Sigmoid colon (tissue), 7 donors: Measurements from ENCODE around the gene DIS3L2. TPM values are rescaled to one million over a fixed set of nuclear protein-coding genes. Genes with fewer than 3 reads are reported as not detected.
"Not testable (repeated sequence)": the region's sequence is repeated elsewhere in the genome, so short reads cannot be mapped to it uniquely, and the experiment has no call there.

Experiments used
- DNase-seq: peaks from one replicate; pipeline ENCODE4 v3.0.0-alpha.2; 2019
- H3K27ac ChIP-seq, 4 donors: fragments of 200-600 bp; sonication (generic); one replicate each; pipeline ENCODE4 v1.5.1; 2016 to 2019; ENCODE audit warnings: mild to moderate bottlenecking in 1 of 4
- H3K27me3 ChIP-seq, 3 donors: fragments of 200-600 bp; sonication (generic); one replicate each; pipeline ENCODE4 v1.5.1; 2019; ENCODE audit warnings: mild to moderate bottlenecking in 1 of 3
- H3K36me3 ChIP-seq, 4 donors: fragments of 200-600 bp; sonication (generic); one replicate each; pipeline ENCODE4 v1.5.1; 2016 to 2019
- H3K4me1 ChIP-seq, 4 donors: fragments of 200-600 bp; sonication (generic); one replicate each; pipeline ENCODE4 v1.5.1; 2017 to 2019
- H3K4me3 ChIP-seq, 4 donors: fragments of 200-600 bp; sonication (generic); one replicate each; pipeline ENCODE4 v1.5.1; 2017 to 2019; ENCODE audit warnings: mild to moderate bottlenecking in 2 of 4, moderate library complexity in 1 of 4
- H3K9me3 ChIP-seq, 4 donors: fragments of 200-600 bp in 3 of 4; sonication (generic) in 3 of 4; one replicate each; pipeline versions ENCODE4 v1.5.1 to v1.6.1; 2013 to 2019
- CTCF ChIP-seq, 4 experiments: fragments of 450-650 bp in 3 of 4; fragments of 200-600 bp in 1 of 4; IDR thresholded peaks; one replicate each; pipeline ENCODE4 v1.5.1; 2016 to 2019; ENCODE audit warnings: antibody characterized with exemption in 4 of 4, mild to moderate bottlenecking in 3 of 4, moderate library complexity in 2 of 4
- EP300 ChIP-seq, 4 donors: sonication (generic); formaldehyde crosslinking; IDR thresholded peaks; one replicate each; pipeline ENCODE4 v1.6.1; 2017; ENCODE audit warnings: antibody characterized with exemption in 4 of 4
- POLR2A ChIP-seq, 2 donors: fragments of 450-650 bp; IDR thresholded peaks; one replicate each; pipeline ENCODE4 v1.6.1; 2016; ENCODE audit warnings: antibody characterized with exemption in 2 of 2, mild to moderate bottlenecking in 2 of 2, moderate library complexity in 2 of 2
- POLR2AphosphoS5 ChIP-seq, 4 donors: sonication (generic); formaldehyde crosslinking; IDR thresholded peaks; one replicate each; pipeline ENCODE4 v1.6.1; 2017; ENCODE audit warnings: antibody characterized with exemption in 4 of 4
- WGBS, 2 donors: extraction: QIAGEN DNeasy Blood & Tissue Kit; methylation state at CpG; one replicate each; pipeline ENCODE4 v1.1.7; 2013; 5-methylcytosine and 5-hydroxymethylcytosine counted together
- intact Hi-C: fragments of 100-400 bp; cut with DNase I; formaldehyde crosslinking; loops from one replicate; pipeline ENCODE4 v1.15.1; 2023
- polyA plus RNA-seq, 3 donors: library from polyadenylated mRNA; stranded (reverse); fragments of 200-250 nt; gene quantifications; one replicate each; pipeline ENCODE4 v1.2.3, GENCODE V29; 2013
- total RNA-seq, 4 donors: library from RNA; depleted of rRNA; stranded (reverse); fragments of >200 nt; gene quantifications; one replicate each; pipeline ENCODE4 v1.1.0, GENCODE V29; 2016
- donor health status: healthy with polysubstance abuse.
- donor health status: Bipolar disorder and iron deficiency.
- donor health status: healthy.

DIS3L2 gene
- total and polyA plus RNA-seq, 7 donors: 8.8 to 37.9 (median 22.5) TPM

DNA sequence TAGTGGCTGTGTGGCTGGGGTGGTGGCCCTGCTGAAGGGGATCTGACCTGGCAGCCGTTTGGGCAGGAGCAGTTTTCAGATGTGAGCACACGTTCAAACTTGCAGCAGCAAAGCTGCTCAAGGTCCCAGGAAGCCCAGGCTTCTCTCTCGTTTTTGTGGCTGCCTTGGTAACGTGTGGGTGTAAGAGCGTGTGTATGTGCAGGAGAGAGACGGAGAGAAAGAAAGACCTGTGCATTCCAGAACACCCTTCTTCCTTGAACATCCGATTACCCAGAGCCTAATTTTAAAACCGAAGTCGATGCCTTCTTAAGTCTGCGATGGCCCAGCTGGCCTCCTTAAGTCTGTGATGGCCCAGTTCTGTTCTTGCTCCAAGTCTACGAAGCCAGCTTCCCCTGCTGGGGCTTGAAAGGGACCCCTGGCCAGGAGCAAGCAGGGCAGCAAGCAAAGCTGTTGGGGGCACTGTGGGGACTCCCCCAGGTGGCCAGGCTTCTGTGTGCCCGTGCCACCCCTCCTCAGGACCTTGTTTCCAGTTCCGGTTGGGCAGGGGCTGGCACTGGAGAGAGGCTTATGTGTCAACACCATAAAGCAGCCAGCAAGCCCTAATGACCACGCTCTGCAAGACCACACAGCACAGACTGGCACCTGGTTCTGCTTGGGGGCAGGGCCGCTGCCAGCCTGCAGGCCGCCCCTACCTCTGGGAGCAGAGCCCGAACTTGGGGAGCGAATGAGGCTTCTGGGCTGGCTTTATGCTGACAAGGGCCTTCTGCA is 361.2 kb downstream of the DIS3L2 start:
- TF ChIP-seq POLR2A (IDR thresholded peaks at IDR 0.05) (no peak), EP300 (IDR thresholded peaks at IDR 0.05) (no peak), POLR2AphosphoS5 (IDR thresholded peaks at IDR 0.05) (no peak)
- intact Hi-C loops: loop anchor here (10.0 kb wide), 1 partner anchor 178 kb away; no protein-coding TSS in a partner anchor
- 83 to 93% methylated on average over 18 of the region's 18 CpGs for WGBS, 2 donors
- DNase-seq: peak; percentile 47
- Histone ChIP-seq H3K27me3 (no peaks in the 10 kb centered on the region), H3K36me3 (no peaks in the 10 kb centered on the region), H3K9me3 (no peaks in the 10 kb centered on the region), H3K4me1 (no peaks in the 10 kb centered on the region), H3K27ac (no peak overlapping the region), H3K4me3 (no peak overlapping the region)

- intact Hi-C loops: loop anchor here (10.0 kb wide), 1 partner anchor 178 kb away; no protein-coding TSS in a partner anchor
- Histone ChIP-seq H3K27me3 (no peaks in the 10 kb centered on the region), H3K4me1 (no peaks in the 10 kb centered on the region), H3K36me3 (no peaks in the 10 kb centered on the region), H3K9me3 (no peaks in the 10 kb centered on the region), H3K27ac (no peak overlapping the region), H3K4me3 (no peak overlapping the region)
- TF ChIP-seq CTCF (IDR thresholded peaks at IDR 0.05) (no peak), POLR2AphosphoS5 (IDR thresholded peaks at IDR 0.05) (no peak), EP300 (IDR thresholded peaks at IDR 0.05) (no peak), POLR2A (IDR thresholded peaks at IDR 0.05) (no peak)
- 93 to 96% methylated on average over 4 of the region's 4 CpGs for WGBS, 2 donors
- peak; percentile 42 for DNase-seq
Observed at GRCh38 chr2:232323328-232323650, 361.8 kb downstream of the DIS3L2 start.

DNA sequence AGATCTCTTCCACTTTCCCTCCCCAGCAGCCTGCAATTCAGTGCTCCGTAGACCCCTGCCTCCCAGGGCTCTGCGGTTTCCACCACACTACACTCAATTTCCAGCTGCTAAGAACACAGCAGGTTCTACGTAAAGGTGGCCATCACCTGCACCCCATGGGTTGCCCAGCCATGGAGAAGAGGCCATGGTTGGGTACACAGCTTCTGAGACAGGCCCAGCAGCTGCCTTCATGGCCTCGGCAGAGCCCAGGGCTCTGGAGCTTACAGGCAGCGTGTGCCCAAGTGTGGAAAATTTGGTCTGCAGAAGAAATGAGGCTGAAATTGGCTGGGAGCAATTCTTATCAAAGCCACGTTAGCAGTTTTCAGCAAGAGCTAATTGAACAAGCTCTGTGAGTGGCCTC is 362.5 kb downstream of the DIS3L2 start:
- 73 to 94% methylated on average over 6 of the region's 6 CpGs for WGBS, 2 donors
- intact Hi-C loops: loop anchor here (10.0 kb wide), 1 partner anchor 179 kb away; no protein-coding TSS in a partner anchor
- peak; percentile 25 for DNase-seq

GRCh38 chr2:232324778-232325177 is 363.3 kb downstream of the DIS3L2 start:
- Histone ChIP-seq H3K36me3 (no peaks in the 10 kb centered on the region), H3K9me3 (no peaks in the 10 kb centered on the region), H3K27ac (no peak overlapping the region), H3K27me3 (no peaks in the 10 kb centered on the region), H3K4me3 (no peak overlapping the region), H3K4me1 (no peaks in the 10 kb centered on the region)
- intact Hi-C loops: loop anchor here (10.0 kb wide), 1 partner anchor 180 kb away; no protein-coding TSS in a partner anchor
- WGBS, 2 donors: 91 to 94% methylated on average over 4 of the region's 4 CpGs
- TF ChIP-seq POLR2AphosphoS5 (IDR thresholded peaks at IDR 0.05) (no peak), CTCF (IDR thresholded peaks at IDR 0.05) (no peak)
- no peak for DNase-seq

More for the DNA sequence above, 362.5 kb downstream of the DIS3L2 start:
- not testable (repeated sequence) for H3K4me3 ChIP-seq, H3K36me3 ChIP-seq, H3K4me1 ChIP-seq, H3K27ac ChIP-seq, H3K27me3 ChIP-seq, H3K9me3 ChIP-seq

GRCh38 chr2:232325324-232326273 is 364.1 kb downstream of the DIS3L2 start:
- Histone ChIP-seq H3K27me3 (no peaks in the 10 kb centered on the region), H3K36me3 (no peaks in the 10 kb centered on the region), H3K27ac (no peak overlapping the region), H3K4me3 (no peak overlapping the region), H3K9me3 (no peaks in the 10 kb centered on the region), H3K4me1 (no peaks in the 10 kb centered on the region)
- WGBS, 2 donors: 76 to 80% methylated on average over 22 to 23 of the region's 24 CpGs
- DNase-seq: peak; percentile 67
- intact Hi-C loops: loop anchor here (2.0 to 10.0 kb wide), 2 partner anchors 181 to 401 kb away; no protein-coding TSS in a partner anchor
- TF ChIP-seq POLR2AphosphoS5 (IDR thresholded peaks at IDR 0.05): no peak
- TF ChIP-seq CTCF (IDR thresholded peaks at IDR 0.05): peak; percentile 17 to 77 (median 54)
